Measurements from ENCODE around the gene FGF14.

GRCh38 chr13:102039264-102039663 lies 362.6 kb downstream of the FGF14 start:
- no peak for TF ChIP-seq EZH2 (IDR thresholded peaks at IDR 0.05; ENCODE audit: low read length, unreplicated experiment)
- no peak for TF ChIP-seq CTCF (conservative IDR thresholded peaks at IDR 0.05; ENCODE audit: low read depth, low read length)
- no peak for TF ChIP-seq EZH2phosphoT487 (IDR thresholded peaks at IDR 0.05; ENCODE audit: borderline replicate concordance, low read length)

Data from PC-3 (cell line).